HepG2 (cell line): Measurements from ENCODE around the gene DERL2. TPM values are rescaled to one million over a fixed set of nuclear protein-coding genes. Genes with fewer than 3 reads are reported as not detected.

Source experiments
- ARID3A ChIP-seq: IDR thresholded peaks from 2 replicates; pipeline ENCODE4 v1.6.1; 2012; ENCODE audit warnings: low read depth, low read length, improper control_type of control experiment
- BRD4 ChIP-seq: sonication (generic); formaldehyde crosslinking; IDR thresholded peaks from 2 replicates; pipeline ENCODE4 v1.4.0; 2020; ENCODE audit warnings: missing genetic modification reagents
- CCDC6 ChIP-seq: sonication (generic); formaldehyde crosslinking; IDR thresholded peaks from 2 replicates; pipeline ENCODE4 v1.8.1; 2022; ENCODE audit warnings: mild to moderate bottlenecking, missing genetic modification reagents, moderate library complexity
- ESRRA ChIP-seq: sonication (generic); formaldehyde crosslinking; IDR thresholded peaks from 2 replicates; pipeline ENCODE4 v1.5.1; 2020; ENCODE audit warnings: mild to moderate bottlenecking, low read depth, missing genetic modification reagents
- FOSL2 ChIP-seq: sonication (generic); formaldehyde crosslinking; IDR thresholded peaks from 2 replicates; pipeline ENCODE4 v1.4.0; 2020; ENCODE audit warnings: missing genetic modification reagents
- MAFK ChIP-seq, 2 experiments: IDR thresholded peaks in 1 of 2; conservative IDR thresholded peaks in 1 of 2; 2 replicates each; pipeline ENCODE4 v1.6.1; 2011; ENCODE audit warnings: improper control_type of control experiment in 2 of 2, low read length in 2 of 2
- NR3C1 ChIP-seq: sonication (generic); formaldehyde crosslinking; IDR thresholded peaks from 2 replicates; pipeline ENCODE4 v1.4.0; 2020; ENCODE audit warnings: missing genetic modification reagents
- PCBP2 ChIP-seq: fragments of 200-400 bp; formaldehyde crosslinking; optimal IDR thresholded peaks from 2 replicates; pipeline ENCODE3; 2018; ENCODE audit warnings: low read length, low read depth; ENCODE audit not compliant: poor library complexity, severe bottlenecking
- SP4 ChIP-seq: sonication (generic); formaldehyde crosslinking; IDR thresholded peaks from 2 replicates; pipeline ENCODE4 v1.8.1; 2023; ENCODE audit warnings: mild to moderate bottlenecking, missing genetic modification reagents
- TCF12 ChIP-seq, 2 experiments: fragments of 450-650 bp in 1 of 2; sonication (generic) in 1 of 2; formaldehyde crosslinking in 1 of 2; IDR thresholded peaks; 2 replicates each; pipeline versions ENCODE4 v1.6.1 to v1.8.0; 2017 to 2022; ENCODE audit warnings: antibody characterized with exemption in 1 of 2, mild to moderate bottlenecking in 1 of 2, missing genetic modification reagents in 1 of 2, moderate library complexity in 1 of 2
- XBP1 ChIP-seq: sonication (generic); formaldehyde crosslinking; IDR thresholded peaks from 2 replicates; pipeline ENCODE4 v1.5.0; 2020; ENCODE audit warnings: missing genetic modification reagents
- ZFP37 ChIP-seq: sonication (generic); formaldehyde crosslinking; IDR thresholded peaks from 2 replicates; pipeline ENCODE4 v1.4.0; 2020; ENCODE audit warnings: missing genetic modification reagents, borderline replicate concordance
- ZFP41 ChIP-seq: sonication (generic); formaldehyde crosslinking; IDR thresholded peaks from 2 replicates; pipeline ENCODE4 v1.4.0; 2020; ENCODE audit warnings: mild to moderate bottlenecking, missing genetic modification reagents, borderline replicate concordance
- ZNF431 ChIP-seq: sonication (generic); formaldehyde crosslinking; IDR thresholded peaks from 2 replicates; pipeline ENCODE4 v1.9.0; 2022; ENCODE audit warnings: missing genetic modification reagents, low read depth, mild to moderate bottlenecking, borderline replicate concordance
- ZNF672 ChIP-seq: sonication (generic); formaldehyde crosslinking; IDR thresholded peaks from 2 replicates; pipeline ENCODE4 v1.8.1; 2022; ENCODE audit warnings: missing genetic modification reagents
- ZNF7 ChIP-seq: IDR thresholded peaks from 2 replicates; pipeline ENCODE4 v1.6.1; 2016; ENCODE audit warnings: missing biosample characterization, missing genetic modification reagents
- ZNF768 ChIP-seq: sonication (generic); formaldehyde crosslinking; IDR thresholded peaks from 2 replicates; pipeline ENCODE4 v1.4.0; 2020; ENCODE audit warnings: missing genetic modification reagents
- ZNF772 ChIP-seq: sonication (generic); formaldehyde crosslinking; IDR thresholded peaks from 2 replicates; pipeline ENCODE4 v1.5.0; 2020; ENCODE audit warnings: mild to moderate bottlenecking, missing genetic modification reagents
- ZNF83 ChIP-seq: sonication (generic); formaldehyde crosslinking; IDR thresholded peaks from 2 replicates; pipeline ENCODE4 v1.4.0; 2020; ENCODE audit warnings: missing genetic modification reagents, mild to moderate bottlenecking, borderline replicate concordance
- polyA plus RNA-seq, 8 experiments: library from polyadenylated mRNA; depleted of rRNA in 3 of 8; stranded (reverse) in 7 of 8; unstranded in 1 of 8; fragments of >200 nt; fragmentation: Illumina TruSeq in 4 of 8; extraction: Trizol in 4 of 8; gene quantifications; 2 replicates each; pipeline versions ENCODE4 v1.2.1 to v1.2.3, GENCODE V29; 2011 to 2016; ENCODE audit warnings: low read depth in 4 of 8, missing spikeins in 1 of 8, mixed read lengths in 1 of 8; ENCODE audit not compliant: insufficient read depth in 1 of 8
- total RNA-seq, 5 experiments: library from RNA; depleted of rRNA; stranded (reverse); fragments of >200 nt; fragmentation: Illumina TruSeq; extraction: Trizol; gene quantifications; 2 replicates each; pipeline ENCODE4 v1.2.3, GENCODE V29; 2016; ENCODE audit warnings: low read depth in 1 of 5
- TF ChIP-seq, protein P1 (sequence below): sonication (generic); formaldehyde crosslinking; IDR thresholded peaks from 2 replicates; pipeline ENCODE4 v1.8.0; 2022; ENCODE audit warnings: mild to moderate bottlenecking, missing genetic modification reagents, moderate library complexity
- TF ChIP-seq, protein P2 (sequence below): sonication (generic); formaldehyde crosslinking; IDR thresholded peaks from 2 replicates; pipeline ENCODE4 v1.5.0; 2020; ENCODE audit warnings: mild to moderate bottlenecking, missing genetic modification reagents, moderate library complexity
- TF ChIP-seq, protein P3 (sequence below): sonication (generic); formaldehyde crosslinking; IDR thresholded peaks from 2 replicates; pipeline ENCODE4 v1.4.0; 2020; ENCODE audit warnings: missing genetic modification reagents
- TF ChIP-seq, protein P4 (sequence below): sonication (generic); formaldehyde crosslinking; IDR thresholded peaks from 2 replicates; pipeline ENCODE4 v1.5.1; 2020; ENCODE audit warnings: missing genetic modification reagents, mild to moderate bottlenecking, borderline replicate concordance

DERL2 gene
- total and polyA plus RNA-seq, 2 of the 13 experiments (the other 11 are each of a cell fraction or from before 2014, with no cell fraction given) = 59.3 to 65.2 TPM

GRCh38 chr17:5516060-5516792 is 30.2 kb upstream of the DERL2 start (continued):
- TF ChIP-seq, protein P1, sequence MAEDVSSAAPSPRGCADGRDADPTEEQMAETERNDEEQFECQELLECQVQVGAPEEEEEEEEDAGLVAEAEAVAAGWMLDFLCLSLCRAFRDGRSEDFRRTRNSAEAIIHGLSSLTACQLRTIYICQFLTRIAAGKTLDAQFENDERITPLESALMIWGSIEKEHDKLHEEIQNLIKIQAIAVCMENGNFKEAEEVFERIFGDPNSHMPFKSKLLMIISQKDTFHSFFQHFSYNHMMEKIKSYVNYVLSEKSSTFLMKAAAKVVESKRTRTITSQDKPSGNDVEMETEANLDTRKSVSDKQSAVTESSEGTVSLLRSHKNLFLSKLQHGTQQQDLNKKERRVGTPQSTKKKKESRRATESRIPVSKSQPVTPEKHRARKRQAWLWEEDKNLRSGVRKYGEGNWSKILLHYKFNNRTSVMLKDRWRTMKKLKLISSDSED (CRISPR knock-in tag) = no peak
- no peak for TF ChIP-seq NR3C1 (CRISPR knock-in tag)
- TF ChIP-seq TCF12 (IDR thresholded peaks at IDR 0.05) = no peak
- no peak for TF ChIP-seq TCF12 (CRISPR knock-in tag; IDR thresholded peaks at IDR 0.05)
- TF ChIP-seq XBP1 (CRISPR knock-in tag) = no peak
- TF ChIP-seq BRD4 (CRISPR knock-in tag) = no peak
- no peak for TF ChIP-seq ZFP41
- TF ChIP-seq, protein P2, sequence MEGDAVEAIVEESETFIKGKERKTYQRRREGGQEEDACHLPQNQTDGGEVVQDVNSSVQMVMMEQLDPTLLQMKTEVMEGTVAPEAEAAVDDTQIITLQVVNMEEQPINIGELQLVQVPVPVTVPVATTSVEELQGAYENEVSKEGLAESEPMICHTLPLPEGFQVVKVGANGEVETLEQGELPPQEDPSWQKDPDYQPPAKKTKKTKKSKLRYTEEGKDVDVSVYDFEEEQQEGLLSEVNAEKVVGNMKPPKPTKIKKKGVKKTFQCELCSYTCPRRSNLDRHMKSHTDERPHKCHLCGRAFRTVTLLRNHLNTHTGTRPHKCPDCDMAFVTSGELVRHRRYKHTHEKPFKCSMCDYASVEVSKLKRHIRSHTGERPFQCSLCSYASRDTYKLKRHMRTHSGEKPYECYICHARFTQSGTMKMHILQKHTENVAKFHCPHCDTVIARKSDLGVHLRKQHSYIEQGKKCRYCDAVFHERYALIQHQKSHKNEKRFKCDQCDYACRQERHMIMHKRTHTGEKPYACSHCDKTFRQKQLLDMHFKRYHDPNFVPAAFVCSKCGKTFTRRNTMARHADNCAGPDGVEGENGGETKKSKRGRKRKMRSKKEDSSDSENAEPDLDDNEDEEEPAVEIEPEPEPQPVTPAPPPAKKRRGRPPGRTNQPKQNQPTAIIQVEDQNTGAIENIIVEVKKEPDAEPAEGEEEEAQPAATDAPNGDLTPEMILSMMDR = no peak
- TF ChIP-seq, protein P3, sequence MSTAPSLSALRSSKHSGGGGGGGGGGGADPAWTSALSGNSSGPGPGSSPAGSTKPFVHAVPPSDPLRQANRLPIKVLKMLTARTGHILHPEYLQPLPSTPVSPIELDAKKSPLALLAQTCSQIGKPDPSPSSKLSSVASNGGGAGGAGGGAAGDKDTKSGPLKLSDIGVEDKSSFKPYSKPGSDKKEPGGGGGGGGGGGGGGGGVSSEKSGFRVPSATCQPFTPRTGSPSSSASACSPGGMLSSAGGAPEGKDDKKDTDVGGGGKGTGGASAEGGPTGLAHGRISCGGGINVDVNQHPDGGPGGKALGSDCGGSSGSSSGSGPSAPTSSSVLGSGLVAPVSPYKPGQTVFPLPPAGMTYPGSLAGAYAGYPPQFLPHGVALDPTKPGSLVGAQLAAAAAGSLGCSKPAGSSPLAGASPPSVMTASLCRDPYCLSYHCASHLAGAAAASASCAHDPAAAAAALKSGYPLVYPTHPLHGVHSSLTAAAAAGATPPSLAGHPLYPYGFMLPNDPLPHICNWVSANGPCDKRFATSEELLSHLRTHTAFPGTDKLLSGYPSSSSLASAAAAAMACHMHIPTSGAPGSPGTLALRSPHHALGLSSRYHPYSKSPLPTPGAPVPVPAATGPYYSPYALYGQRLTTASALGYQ (CRISPR knock-in tag) = no peak
- TF ChIP-seq MAFK (conservative IDR thresholded peaks at IDR 0.05 in 1 of 2, IDR thresholded peaks at IDR 0.05 in 1 of 2; ENCODE audit: low read length in 2 of 2) = peak; percentile 81 to 90
- no peak for TF ChIP-seq ZNF83 (CRISPR knock-in tag)
- TF ChIP-seq ZFP37 (CRISPR knock-in tag) = no peak
- TF ChIP-seq CCDC6 (CRISPR knock-in tag) = no peak
- TF ChIP-seq ARID3A = 0 out of 2 replicates have a peak, but pooled peaks have one; percentile 12
- no peak for TF ChIP-seq ZNF7 (CRISPR knock-in tag)
- TF ChIP-seq ZNF672 = no peak
- no peak for TF ChIP-seq SP4
- TF ChIP-seq, protein P4, sequence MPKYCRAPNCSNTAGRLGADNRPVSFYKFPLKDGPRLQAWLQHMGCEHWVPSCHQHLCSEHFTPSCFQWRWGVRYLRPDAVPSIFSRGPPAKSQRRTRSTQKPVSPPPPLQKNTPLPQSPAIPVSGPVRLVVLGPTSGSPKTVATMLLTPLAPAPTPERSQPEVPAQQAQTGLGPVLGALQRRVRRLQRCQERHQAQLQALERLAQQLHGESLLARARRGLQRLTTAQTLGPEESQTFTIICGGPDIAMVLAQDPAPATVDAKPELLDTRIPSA = no peak
- no peak for TF ChIP-seq ZNF768 (CRISPR knock-in tag)
- no peak; the same call in 1 of the 2 replicates for TF ChIP-seq ZNF772 (CRISPR knock-in tag)
- no peak for TF ChIP-seq PCBP2
- TF ChIP-seq FOSL2 (CRISPR knock-in tag) = peak; percentile 98
- TF ChIP-seq ESRRA = peak; percentile 32; the same call in 1 of the 2 replicates
- TF ChIP-seq ZNF431 (CRISPR knock-in tag) = no peak
